ENCODE data around the gene TBC1D1.

The TBC1D1 gene, protein sequence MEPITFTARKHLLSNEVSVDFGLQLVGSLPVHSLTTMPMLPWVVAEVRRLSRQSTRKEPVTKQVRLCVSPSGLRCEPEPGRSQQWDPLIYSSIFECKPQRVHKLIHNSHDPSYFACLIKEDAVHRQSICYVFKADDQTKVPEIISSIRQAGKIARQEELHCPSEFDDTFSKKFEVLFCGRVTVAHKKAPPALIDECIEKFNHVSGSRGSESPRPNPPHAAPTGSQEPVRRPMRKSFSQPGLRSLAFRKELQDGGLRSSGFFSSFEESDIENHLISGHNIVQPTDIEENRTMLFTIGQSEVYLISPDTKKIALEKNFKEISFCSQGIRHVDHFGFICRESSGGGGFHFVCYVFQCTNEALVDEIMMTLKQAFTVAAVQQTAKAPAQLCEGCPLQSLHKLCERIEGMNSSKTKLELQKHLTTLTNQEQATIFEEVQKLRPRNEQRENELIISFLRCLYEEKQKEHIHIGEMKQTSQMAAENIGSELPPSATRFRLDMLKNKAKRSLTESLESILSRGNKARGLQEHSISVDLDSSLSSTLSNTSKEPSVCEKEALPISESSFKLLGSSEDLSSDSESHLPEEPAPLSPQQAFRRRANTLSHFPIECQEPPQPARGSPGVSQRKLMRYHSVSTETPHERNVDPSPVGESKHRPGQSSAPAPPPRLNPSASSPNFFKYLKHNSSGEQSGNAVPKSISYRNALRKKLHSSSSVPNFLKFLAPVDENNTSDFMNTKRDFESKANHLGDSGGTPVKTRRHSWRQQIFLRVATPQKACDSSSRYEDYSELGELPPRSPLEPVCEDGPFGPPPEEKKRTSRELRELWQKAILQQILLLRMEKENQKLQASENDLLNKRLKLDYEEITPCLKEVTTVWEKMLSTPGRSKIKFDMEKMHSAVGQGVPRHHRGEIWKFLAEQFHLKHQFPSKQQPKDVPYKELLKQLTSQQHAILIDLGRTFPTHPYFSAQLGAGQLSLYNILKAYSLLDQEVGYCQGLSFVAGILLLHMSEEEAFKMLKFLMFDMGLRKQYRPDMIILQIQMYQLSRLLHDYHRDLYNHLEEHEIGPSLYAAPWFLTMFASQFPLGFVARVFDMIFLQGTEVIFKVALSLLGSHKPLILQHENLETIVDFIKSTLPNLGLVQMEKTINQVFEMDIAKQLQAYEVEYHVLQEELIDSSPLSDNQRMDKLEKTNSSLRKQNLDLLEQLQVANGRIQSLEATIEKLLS (N-terminal part only)

GRCh38 chr4:37890801-37891259 lies at the start of gene TBC1D1:
TSS of gene TBC1D1 (plus strand) at chr4:37891084. CDS start at chr4:37902096, 11,012 bp downstream.
- no peak for DNase-seq

DNA sequence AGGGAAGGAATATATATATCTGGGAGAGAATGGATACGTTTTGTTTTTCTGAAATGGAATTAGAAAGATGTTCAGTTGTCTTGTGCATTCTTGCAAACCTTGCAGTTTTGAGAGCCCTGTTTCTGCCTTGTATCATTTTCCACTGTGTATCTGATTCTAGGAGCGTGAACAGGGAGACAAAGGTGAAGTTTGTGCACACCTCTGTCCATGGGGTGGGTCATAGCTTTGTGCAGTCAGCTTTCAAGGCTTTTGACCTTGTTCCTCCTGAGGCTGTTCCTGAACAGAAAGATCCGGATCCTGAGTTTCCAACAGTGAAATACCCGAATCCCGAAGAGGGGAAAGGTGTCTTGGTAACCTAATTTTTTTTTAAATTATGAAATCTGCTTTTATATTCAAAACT lies 46.7 kb upstream of the TBC1D1 start:
- DNase-seq: no peak

GRCh38 chr4:37845201-37845600 lies 45.7 kb upstream of the TBC1D1 start:
- DNase-seq: no peak

GRCh38 chr4:37847311-37847884 lies 43.5 kb upstream of the TBC1D1 start:
- DNase-seq: no peak

GRCh38 chr4:37852376-37852775 lies 38.5 kb upstream of the TBC1D1 start:
- DNase-seq: no peak

GRCh38 chr4:37858112-37858511 lies 32.8 kb upstream of the TBC1D1 start:
- no peak for DNase-seq

DNA sequence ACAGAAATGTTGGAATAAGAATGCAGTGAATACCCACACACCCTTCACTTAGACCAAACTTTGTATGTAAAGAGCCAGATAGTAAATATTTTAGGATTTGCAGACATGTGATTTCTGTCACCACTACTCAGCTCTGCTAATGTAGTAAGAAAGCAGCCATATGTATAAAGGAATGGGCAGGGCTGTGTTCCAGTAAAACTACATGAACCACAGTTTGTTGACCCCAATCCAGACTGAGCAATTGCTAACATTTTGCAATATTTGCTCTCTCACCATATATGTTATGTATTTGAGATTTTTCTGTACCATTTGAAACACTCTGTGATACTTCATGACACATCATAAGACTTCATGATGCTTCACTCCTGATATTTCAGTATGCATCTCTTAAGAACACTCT lies 32.0 kb upstream of the TBC1D1 start:
- no peak for DNase-seq

GRCh38 chr4:37860266-37860665 lies 30.6 kb upstream of the TBC1D1 start:
- DNase-seq: no peak

GRCh38 chr4:37862961-37863360 lies 27.9 kb upstream of the TBC1D1 start:
- DNase-seq: no peak

GRCh38 chr4:37864786-37865185 lies 26.1 kb upstream of the TBC1D1 start:
- DNase-seq: no peak

DNA sequence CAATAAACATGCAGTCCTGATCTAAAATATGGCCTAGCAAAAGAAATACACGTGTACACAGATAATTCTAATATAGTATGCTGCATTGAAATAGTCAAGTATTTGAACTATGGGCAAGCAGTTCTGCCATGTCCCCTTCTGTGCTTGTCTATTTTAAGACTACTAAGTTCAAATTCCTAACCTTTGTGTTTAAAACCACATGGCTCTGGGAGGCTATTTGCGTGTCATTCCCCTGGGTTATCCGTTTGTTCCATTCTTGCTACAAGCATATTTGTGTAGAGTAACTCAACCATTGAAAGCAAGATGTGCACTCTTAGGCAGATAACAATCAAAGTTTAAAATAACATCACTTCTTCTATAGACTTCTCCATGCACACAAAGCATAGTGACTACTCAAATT lies 25.4 kb upstream of the TBC1D1 start:
- no peak for DNase-seq

DNA sequence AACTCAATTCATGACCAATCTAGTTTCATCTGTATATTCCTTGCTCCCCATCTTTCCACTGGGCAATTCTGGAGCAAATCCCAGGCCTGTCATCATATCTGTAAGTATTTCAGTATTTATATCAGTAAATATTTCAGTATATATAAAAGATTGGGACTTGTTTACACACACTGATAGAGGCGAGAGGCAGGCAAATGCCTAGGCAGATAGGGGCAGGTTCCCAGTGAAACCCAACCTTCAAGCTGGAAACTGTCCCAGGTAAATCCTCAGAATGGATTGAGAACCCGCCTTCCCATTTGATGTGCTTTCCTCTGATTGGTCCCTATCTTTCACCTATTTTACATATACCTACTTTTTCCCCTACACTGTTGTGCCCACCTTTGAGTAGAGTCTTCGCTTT lies 23.8 kb upstream of the TBC1D1 start:
- no peak for DNase-seq

DNA sequence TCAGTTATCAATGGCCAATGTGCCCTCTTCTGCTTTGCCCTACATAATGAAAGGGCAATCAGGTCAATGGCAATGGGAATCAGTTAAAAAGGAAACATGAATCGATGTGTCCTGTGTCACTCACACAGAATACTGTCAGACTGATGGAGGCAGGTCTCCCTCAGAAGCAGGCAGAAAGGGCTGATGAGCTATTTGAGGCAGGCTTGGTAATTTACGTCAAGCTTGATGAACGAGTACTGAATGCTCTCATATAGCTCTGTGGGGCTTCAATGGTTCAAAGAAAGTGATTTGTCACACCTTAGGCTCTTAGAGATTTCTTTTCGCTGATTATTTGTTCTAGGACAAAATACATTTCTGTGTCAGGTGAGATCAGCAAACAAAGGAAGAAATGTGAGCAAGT lies 22.6 kb upstream of the TBC1D1 start:
- no peak for DNase-seq

GRCh38 chr4:37872310-37872988 lies 18.4 kb upstream of the TBC1D1 start:
- DNase-seq: no peak

- DNase-seq: no peak
Observed at GRCh38 chr4:37873386-37873785, 17.5 kb upstream of the TBC1D1 start.

GRCh38 chr4:37876156-37876555 lies 14.7 kb upstream of the TBC1D1 start:
- DNase-seq: no peak

GRCh38 chr4:37879365-37879764 lies 11.5 kb upstream of the TBC1D1 start:
- DNase-seq: no peak

GRCh38 chr4:37881811-37882210 lies 9.1 kb upstream of the TBC1D1 start:
- no peak for DNase-seq

DNA sequence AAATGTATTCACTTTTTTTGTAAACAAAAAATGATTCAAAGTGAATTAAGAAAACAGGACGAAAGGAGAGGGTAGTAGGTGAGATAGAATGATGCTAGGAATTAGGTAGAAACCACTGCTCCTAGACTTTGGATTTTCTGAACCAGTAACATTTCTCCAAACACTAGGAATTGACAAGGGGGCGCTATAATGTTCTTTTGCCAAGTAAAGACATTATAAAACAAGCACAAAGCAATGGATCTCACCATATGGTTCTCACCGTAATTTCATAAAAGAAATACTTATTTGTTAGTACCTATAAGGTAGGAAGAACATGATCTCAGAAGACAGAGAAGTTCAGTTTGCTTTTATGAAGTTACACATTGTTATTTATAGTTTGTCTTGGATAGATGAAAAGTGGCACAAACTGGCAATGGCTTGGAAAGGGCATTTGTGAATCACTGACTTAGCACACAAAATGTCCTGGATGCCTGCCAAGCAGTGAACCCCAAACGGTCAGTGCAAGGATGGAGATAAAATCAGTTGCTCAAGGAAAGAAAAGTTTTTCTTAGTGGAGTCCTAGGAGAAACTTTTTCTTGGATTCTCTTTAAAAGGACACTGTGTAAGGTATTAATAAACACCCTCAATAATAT lies 8.1 kb upstream of the TBC1D1 start:
- DNase-seq: no peak

DNA sequence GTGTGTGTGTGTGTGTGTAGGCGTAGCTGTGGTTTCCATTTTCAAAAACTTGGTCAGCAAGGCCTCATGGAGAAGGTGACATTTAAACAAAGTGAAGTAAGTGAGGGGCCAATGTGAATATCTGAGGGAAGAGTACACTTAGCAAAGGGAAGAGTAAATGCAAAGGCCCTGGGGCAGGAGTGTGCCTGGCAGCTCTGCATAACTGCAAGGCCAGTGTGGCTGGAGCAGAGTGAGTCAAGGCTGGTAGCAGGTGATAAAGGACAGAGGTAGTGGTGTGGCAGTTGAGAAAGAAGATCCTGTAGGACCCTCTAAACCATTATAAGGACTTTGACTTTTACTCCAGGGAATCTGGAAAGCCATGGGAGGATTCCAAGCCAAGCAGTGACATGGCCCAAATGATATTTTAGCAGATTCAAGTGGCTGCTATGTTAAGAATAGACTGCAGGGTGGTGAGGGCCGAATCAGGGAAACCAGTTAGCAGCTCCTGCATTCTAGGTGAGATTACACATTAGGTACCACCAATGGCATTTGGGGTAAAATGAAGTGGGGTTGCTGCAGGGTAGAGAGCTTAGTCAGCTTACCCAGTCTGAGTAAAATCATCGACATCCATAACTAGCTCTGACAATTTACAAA lies 5.9 kb upstream of the TBC1D1 start:
- no peak for DNase-seq

- no peak for DNase-seq
Observed at GRCh38 chr4:37885496-37885895, 5.4 kb upstream of the TBC1D1 start.
